ENCODE data around the gene ASAP2. TPM values are rescaled to one million over a fixed set of nuclear protein-coding genes. Genes with fewer than 3 reads are reported as not detected.

Gene ASAP2
- polyA plus RNA-seq, 1 experiment = 30.0 TPM

- ChIA-PET CTCF (interaction anchor here (1.0 kb wide), 1 partner anchor 28 kb away, joined by 3 read pairs; no protein-coding TSS in a partner anchor), POLR2A (interaction anchor here (1.6 kb wide), 1 partner anchor 31 kb away, joined by 3 read pairs; no protein-coding TSS in a partner anchor)
- no peak for TF ChIP-seq CTCF (IDR thresholded peaks at IDR 0.05; ENCODE audit: low read depth, low read length)
- no peak for DNase-seq (ENCODE audit: low read depth, low spot score)
- H3K27me3 ChIP-seq (ENCODE audit: control insufficient read depth, insufficient read depth, low read length) = no peaks in the 10 kb centered on the region
- no peak overlapping the region for H3K27ac ChIP-seq (ENCODE audit: low read depth, low read length)
- no peak overlapping the region for H3K4me3 ChIP-seq (ENCODE audit: low read depth, low read length)
- no peaks in the 10 kb centered on the region for H3K9me3 ChIP-seq (ENCODE audit: control insufficient read depth, insufficient read depth, low read length)
Observed at GRCh38 chr2:9210030-9210429, 3.4 kb downstream of the ASAP2 start.

GRCh38 chr2:9211496-9211895, 4.9 kb downstream of the ASAP2 start:
- Histone ChIP-seq H3K4me3 (ENCODE audit: low read depth, low read length) (no peak overlapping the region), H3K27me3 (ENCODE audit: control insufficient read depth, insufficient read depth, low read length) (no peaks in the 10 kb centered on the region), H3K9me3 (ENCODE audit: control insufficient read depth, insufficient read depth, low read length) (no peaks in the 10 kb centered on the region), H3K27ac (ENCODE audit: low read depth, low read length) (no peak overlapping the region)
- ChIA-PET POLR2A (no interaction called here), CTCF (no interaction called here)
- DNase-seq (ENCODE audit: low read depth, low spot score) = no peak
- no peak for TF ChIP-seq CTCF (IDR thresholded peaks at IDR 0.05; ENCODE audit: low read depth, low read length)

GRCh38 chr2:9212010-9212635, 5.5 kb downstream of the ASAP2 start:
- POLR2A ChIA-PET = no interaction called here
- no peak for TF ChIP-seq CTCF (IDR thresholded peaks at IDR 0.05; ENCODE audit: low read depth, low read length)
- DNase-seq (ENCODE audit: low read depth, low spot score) = no peak
- Histone ChIP-seq H3K27ac (ENCODE audit: low read depth, low read length) (no peak overlapping the region), H3K27me3 (ENCODE audit: control insufficient read depth, insufficient read depth, low read length) (no peaks in the 10 kb centered on the region), H3K4me3 (ENCODE audit: low read depth, low read length) (no peak overlapping the region), H3K9me3 (ENCODE audit: control insufficient read depth, insufficient read depth, low read length) (no peaks in the 10 kb centered on the region)
- CTCF ChIA-PET = no interaction called here

- Histone ChIP-seq H3K27ac (ENCODE audit: low read depth, low read length) (no peak overlapping the region), H3K9me3 (ENCODE audit: control insufficient read depth, insufficient read depth, low read length) (no peaks in the 10 kb centered on the region), H3K27me3 (ENCODE audit: control insufficient read depth, insufficient read depth, low read length) (no peaks in the 10 kb centered on the region), H3K4me3 (ENCODE audit: low read depth, low read length) (no peak overlapping the region)
- no peak for TF ChIP-seq CTCF (IDR thresholded peaks at IDR 0.05; ENCODE audit: low read depth, low read length)
- POLR2A ChIA-PET = interaction anchor here (0.6 kb wide), 1 partner anchor 75 kb away, joined by 3 read pairs; no protein-coding TSS in a partner anchor
- no peak for DNase-seq (ENCODE audit: low read depth, low spot score)
- CTCF ChIA-PET = interaction anchor here (0.9 kb wide), 1 partner anchor 9 kb away, joined by 3 read pairs; no protein-coding TSS in a partner anchor
Observed at GRCh38 chr2:9212661-9213411, 6.2 kb downstream of the ASAP2 start.

- POLR2A ChIA-PET = no interaction called here
- no peak for TF ChIP-seq CTCF (IDR thresholded peaks at IDR 0.05; ENCODE audit: low read depth, low read length)
- Histone ChIP-seq H3K4me3 (ENCODE audit: low read depth, low read length) (no peak overlapping the region), H3K9me3 (ENCODE audit: control insufficient read depth, insufficient read depth, low read length) (no peaks in the 10 kb centered on the region), H3K27me3 (ENCODE audit: control insufficient read depth, insufficient read depth, low read length) (no peaks in the 10 kb centered on the region), H3K27ac (ENCODE audit: low read depth, low read length) (peak overlapping the region; percentile 2)
- CTCF ChIA-PET = interaction anchor here (0.9 kb wide), 1 partner anchor 9 kb away, joined by 3 read pairs; no protein-coding TSS in a partner anchor
- DNase-seq (ENCODE audit: low read depth, low spot score) = no peak
Observed at GRCh38 chr2:9213477-9214051, 7.0 kb downstream of the ASAP2 start.
